ENCODE data around the gene SKI. TPM values are rescaled to one million over a fixed set of nuclear protein-coding genes. Genes with fewer than 3 reads are reported as not detected.

SKI gene
- total RNA-seq, 1 donor from 2014 or later: 66.2 TPM

DNA sequence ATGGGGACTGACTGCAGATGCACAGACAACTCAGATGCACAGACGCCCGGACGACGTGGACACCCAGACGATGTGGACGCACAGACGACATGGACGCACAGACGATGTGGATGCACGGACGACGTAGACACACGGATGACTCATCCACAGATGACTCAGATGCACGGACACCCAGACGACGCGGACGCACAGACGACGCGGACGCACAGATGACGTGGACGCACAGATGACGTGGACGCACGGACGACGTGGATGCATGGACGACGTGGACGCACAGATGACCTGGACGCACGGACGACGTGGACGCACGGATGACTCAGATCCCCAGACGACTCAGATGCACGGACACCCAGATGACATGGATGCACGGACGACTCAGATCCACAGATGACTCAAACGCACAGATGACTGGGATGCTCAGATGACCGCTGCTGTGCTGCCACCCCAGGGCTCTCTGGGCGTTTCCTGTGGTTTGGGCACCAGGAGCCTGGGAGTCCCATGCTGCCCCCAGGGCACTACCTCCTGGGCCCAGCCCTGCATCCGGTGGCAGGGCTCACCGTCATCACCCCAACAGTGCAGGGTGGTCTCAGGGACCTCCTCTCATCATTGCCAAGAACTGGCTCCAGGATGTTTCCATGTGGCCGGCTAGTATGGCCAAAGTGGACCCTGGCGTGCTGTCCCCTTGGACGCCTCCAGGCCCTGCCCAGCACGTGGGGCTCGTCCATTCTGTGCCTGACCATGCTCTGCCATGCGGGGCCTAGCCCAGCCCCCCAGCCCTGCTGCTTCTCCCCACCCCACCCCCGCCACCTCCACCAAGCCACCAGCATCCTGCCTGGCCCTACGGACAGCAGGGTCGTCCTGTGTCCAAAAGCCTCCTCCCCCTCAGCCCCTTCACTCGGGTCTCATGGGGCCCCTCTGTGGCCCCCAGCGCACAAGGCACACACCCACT is 47.5 kb upstream of the SKI start:
- Histone ChIP-seq H3K27me3 (ENCODE audit: insufficient read depth, low read length) (no peaks in the 10 kb centered on the region), H2AFZ (ENCODE audit: low read depth, low read length) (no peak overlapping the region), H3K9ac (ENCODE audit: low read length) (no peak overlapping the region), H3K9me3 (ENCODE audit: insufficient read depth, low read depth, low read length) (no peaks in the 10 kb centered on the region), H3K4me2 (ENCODE audit: low read length) (no peak overlapping the region), H3K27ac (ENCODE audit: low read depth, low read length) (no peak overlapping the region), H3K4me1 (ENCODE audit: insufficient read depth, low read length) (no peaks in the 10 kb centered on the region), H3K79me2 (ENCODE audit: insufficient read depth, low read length) (no peaks in the 10 kb centered on the region), H3K4me3 (ENCODE audit: insufficient read depth, low read depth, low read length) (no peak overlapping the region), H3K36me3 (ENCODE audit: insufficient read depth, low read length) (no peaks in the 10 kb centered on the region), H4K20me1 (ENCODE audit: insufficient read depth, low read length) (no peaks in the 10 kb centered on the region)
- peaks cover 3% of the 10 kb centered on the region for H3K4me1 Mint-ChIP-seq (ENCODE audit: low read depth, unreplicated experiment)
- H3K27me3 Mint-ChIP-seq (ENCODE audit: low read depth, unreplicated experiment): no peaks in the 10 kb centered on the region
- FAIRE-seq (no peak), DNase-seq (ENCODE audit: low read depth) (no peak)
- H3K9me3 Mint-ChIP-seq (ENCODE audit: unreplicated experiment): no peaks in the 10 kb centered on the region
- peak overlapping the region; percentile 48 for H3K27ac Mint-ChIP-seq (ENCODE audit: unreplicated experiment)
- peaks cover 29% of the 10 kb centered on the region for H3K36me3 Mint-ChIP-seq (ENCODE audit: low read depth, unreplicated experiment)
- H3K4me3 Mint-ChIP-seq (ENCODE audit: unreplicated experiment): no peak overlapping the region
- TF ChIP-seq EZH2 (IDR thresholded peaks at IDR 0.05; ENCODE audit: insufficient read depth, low read length): no peak
- TF ChIP-seq, protein P1, sequence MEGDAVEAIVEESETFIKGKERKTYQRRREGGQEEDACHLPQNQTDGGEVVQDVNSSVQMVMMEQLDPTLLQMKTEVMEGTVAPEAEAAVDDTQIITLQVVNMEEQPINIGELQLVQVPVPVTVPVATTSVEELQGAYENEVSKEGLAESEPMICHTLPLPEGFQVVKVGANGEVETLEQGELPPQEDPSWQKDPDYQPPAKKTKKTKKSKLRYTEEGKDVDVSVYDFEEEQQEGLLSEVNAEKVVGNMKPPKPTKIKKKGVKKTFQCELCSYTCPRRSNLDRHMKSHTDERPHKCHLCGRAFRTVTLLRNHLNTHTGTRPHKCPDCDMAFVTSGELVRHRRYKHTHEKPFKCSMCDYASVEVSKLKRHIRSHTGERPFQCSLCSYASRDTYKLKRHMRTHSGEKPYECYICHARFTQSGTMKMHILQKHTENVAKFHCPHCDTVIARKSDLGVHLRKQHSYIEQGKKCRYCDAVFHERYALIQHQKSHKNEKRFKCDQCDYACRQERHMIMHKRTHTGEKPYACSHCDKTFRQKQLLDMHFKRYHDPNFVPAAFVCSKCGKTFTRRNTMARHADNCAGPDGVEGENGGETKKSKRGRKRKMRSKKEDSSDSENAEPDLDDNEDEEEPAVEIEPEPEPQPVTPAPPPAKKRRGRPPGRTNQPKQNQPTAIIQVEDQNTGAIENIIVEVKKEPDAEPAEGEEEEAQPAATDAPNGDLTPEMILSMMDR (IDR thresholded peaks at IDR 0.05; ENCODE audit: insufficient read depth, low read depth, low read length): no peak

DNA sequence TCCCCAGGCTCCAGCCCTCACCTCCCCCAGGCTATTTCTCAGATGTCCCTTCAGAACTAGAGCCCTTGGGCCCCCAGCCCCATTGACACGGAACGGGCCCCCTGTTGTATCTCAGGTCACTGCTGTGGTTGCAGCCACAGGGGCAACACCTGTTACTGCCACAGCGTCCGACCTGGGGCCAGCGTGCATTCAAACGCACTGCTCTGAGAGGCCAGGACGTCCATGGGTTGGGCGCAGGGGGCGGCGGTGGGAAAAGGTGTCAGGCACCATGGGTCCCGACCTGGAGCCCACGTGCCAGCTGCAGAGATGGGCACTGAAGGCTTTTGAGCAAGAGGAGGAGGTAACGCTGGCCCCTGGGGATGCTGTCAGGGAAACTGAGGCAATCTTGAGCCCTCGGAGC is 46.8 kb upstream of the SKI start:
- no peak for DNase-seq (ENCODE audit: low read depth)
- no peak overlapping the region for H3K4me3 ChIP-seq (ENCODE audit: insufficient read depth, low read depth, low read length)
- Mint-ChIP-seq H3K4me1 (ENCODE audit: low read depth, unreplicated experiment) (peaks cover 3% of the 10 kb centered on the region), H3K27ac (ENCODE audit: unreplicated experiment) (no peak overlapping the region), H3K9me3 (ENCODE audit: unreplicated experiment) (no peaks in the 10 kb centered on the region), H3K36me3 (ENCODE audit: low read depth, unreplicated experiment) (peaks cover 28% of the 10 kb centered on the region), H3K4me3 (ENCODE audit: unreplicated experiment) (no peak overlapping the region), H3K27me3 (ENCODE audit: low read depth, unreplicated experiment) (no peaks in the 10 kb centered on the region)
- no peak overlapping the region for H3K4me2 ChIP-seq (ENCODE audit: low read length)
- TF ChIP-seq, protein P1 (IDR thresholded peaks at IDR 0.05; ENCODE audit: insufficient read depth, low read depth, low read length): no peak
- no peak for TF ChIP-seq EZH2 (IDR thresholded peaks at IDR 0.05; ENCODE audit: insufficient read depth, low read length)
- H3K9ac ChIP-seq (ENCODE audit: low read length): no peak overlapping the region
- no peaks in the 10 kb centered on the region for H3K9me3 ChIP-seq (ENCODE audit: insufficient read depth, low read depth, low read length)
- H3K36me3 ChIP-seq (ENCODE audit: insufficient read depth, low read length): no peaks in the 10 kb centered on the region
- no peaks in the 10 kb centered on the region for H4K20me1 ChIP-seq (ENCODE audit: insufficient read depth, low read length)
- no peak overlapping the region for H2AFZ ChIP-seq (ENCODE audit: low read depth, low read length)
- H3K27me3 ChIP-seq (ENCODE audit: insufficient read depth, low read length): no peaks in the 10 kb centered on the region
- no peaks in the 10 kb centered on the region for H3K4me1 ChIP-seq (ENCODE audit: insufficient read depth, low read length)
- H3K79me2 ChIP-seq (ENCODE audit: insufficient read depth, low read length): no peaks in the 10 kb centered on the region
- H3K27ac ChIP-seq (ENCODE audit: low read depth, low read length): no peak overlapping the region
- no peak for FAIRE-seq

DNA sequence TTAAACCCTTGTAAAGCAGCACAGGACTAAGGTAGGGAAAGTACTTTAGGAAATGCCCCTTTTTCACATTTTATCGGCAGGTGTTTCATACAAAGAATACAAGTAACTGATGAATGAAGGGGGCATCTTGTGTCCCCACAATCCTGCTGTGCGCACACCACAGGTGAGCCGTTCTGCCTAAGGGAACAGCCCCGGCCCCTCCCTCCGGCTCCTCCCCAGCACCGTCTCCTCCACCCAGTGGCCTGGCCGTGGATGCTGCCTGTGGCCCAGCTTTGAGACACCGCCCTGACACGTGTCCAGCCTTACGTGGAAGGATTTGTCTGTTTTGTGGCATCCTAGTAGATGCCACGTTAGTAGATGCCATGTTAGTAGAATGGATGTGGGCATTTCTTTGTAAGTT is 46.4 kb upstream of the SKI start:
- Mint-ChIP-seq H3K27ac (ENCODE audit: unreplicated experiment) (no peak overlapping the region), H3K4me3 (ENCODE audit: unreplicated experiment) (no peak overlapping the region), H3K9me3 (ENCODE audit: unreplicated experiment) (no peaks in the 10 kb centered on the region), H3K36me3 (ENCODE audit: low read depth, unreplicated experiment) (peaks cover 27% of the 10 kb centered on the region), H3K27me3 (ENCODE audit: low read depth, unreplicated experiment) (no peaks in the 10 kb centered on the region), H3K4me1 (ENCODE audit: low read depth, unreplicated experiment) (peaks cover 3% of the 10 kb centered on the region)
- Histone ChIP-seq H3K4me1 (ENCODE audit: insufficient read depth, low read length) (no peaks in the 10 kb centered on the region), H3K9me3 (ENCODE audit: insufficient read depth, low read depth, low read length) (no peaks in the 10 kb centered on the region), H3K27me3 (ENCODE audit: insufficient read depth, low read length) (no peaks in the 10 kb centered on the region), H3K79me2 (ENCODE audit: insufficient read depth, low read length) (no peaks in the 10 kb centered on the region), H4K20me1 (ENCODE audit: insufficient read depth, low read length) (no peaks in the 10 kb centered on the region), H3K4me2 (ENCODE audit: low read length) (no peak overlapping the region), H3K4me3 (ENCODE audit: insufficient read depth, low read depth, low read length) (no peak overlapping the region), H3K36me3 (ENCODE audit: insufficient read depth, low read length) (no peaks in the 10 kb centered on the region), H2AFZ (ENCODE audit: low read depth, low read length) (no peak overlapping the region), H3K27ac (ENCODE audit: low read depth, low read length) (no peak overlapping the region), H3K9ac (ENCODE audit: low read length) (no peak overlapping the region)
- no peak for FAIRE-seq
- DNase-seq (ENCODE audit: low read depth): no peak
- TF ChIP-seq EZH2 (IDR thresholded peaks at IDR 0.05; ENCODE audit: insufficient read depth, low read length): no peak
- TF ChIP-seq, protein P1 (IDR thresholded peaks at IDR 0.05; ENCODE audit: insufficient read depth, low read depth, low read length): no peak

All from astrocyte (in vitro differentiated cells and primary cell).